HG03280 (cell line): ENCODE data around the gene PPIP5K2.
"Not testable (repeated sequence)": the region's sequence is repeated elsewhere in the genome, so short reads cannot be mapped to it uniquely, and the experiment has no call there.

Experiments used
- ATAC-seq: cut with Tn5 transposase; IDR thresholded peaks from one replicate; pipeline ENCODE4 v1.9.1; 2021; ENCODE audit warnings: mild to moderate bottlenecking, moderate library complexity; ENCODE audit not compliant: unreplicated experiment

Gene PPIP5K2

GRCh38 chr5:103120607-103121200, 603 bp downstream of the PPIP5K2 start:
- no peak for ATAC-seq

DNA sequence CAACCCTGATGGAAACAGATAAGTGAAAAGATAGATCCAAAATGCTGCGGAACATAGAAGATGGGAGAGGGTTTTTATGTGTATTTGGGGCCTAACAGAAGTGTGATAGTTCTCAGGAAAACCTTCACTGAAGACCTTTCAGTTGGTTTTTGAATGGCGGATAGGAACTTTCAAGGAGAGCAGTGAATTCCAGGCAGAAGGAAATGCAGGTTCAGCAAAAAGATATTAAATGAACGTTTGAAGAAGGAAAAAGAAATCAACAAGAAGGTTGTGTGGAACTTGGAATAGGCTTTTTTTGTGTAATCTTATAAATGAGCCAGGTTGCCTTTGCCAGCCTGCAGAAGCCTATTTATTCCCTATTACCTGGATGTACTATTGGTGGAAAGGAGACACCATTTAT, 2.1 kb downstream of the PPIP5K2 start:
- ATAC-seq, result no peak

- no peak for ATAC-seq
These were observed 6.5 kb downstream of the PPIP5K2 start for GRCh38 chr5:103126557-103126956.

DNA sequence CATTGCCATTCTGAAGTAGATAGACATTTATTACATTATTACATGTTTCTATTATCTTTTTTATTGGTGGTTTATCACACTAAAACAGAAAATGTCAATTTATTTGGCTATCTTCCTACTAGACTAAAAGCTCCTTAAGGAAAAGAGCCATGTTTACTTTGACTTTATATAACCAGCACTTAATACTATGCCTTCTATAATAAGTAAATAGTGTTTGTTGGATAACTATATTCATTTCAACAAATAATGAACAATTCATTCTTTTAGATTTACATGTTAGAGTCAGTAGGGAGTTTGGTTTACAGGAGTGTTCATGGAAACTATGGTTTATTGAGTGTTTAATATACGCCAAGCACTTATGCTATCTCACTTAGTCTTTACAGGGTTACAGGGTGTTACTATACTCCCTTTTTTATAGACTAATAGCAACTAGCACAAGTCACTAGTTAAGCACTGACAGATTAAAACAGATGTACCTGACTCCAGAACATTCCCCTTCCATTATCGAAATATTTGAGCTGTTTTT, 7.3 kb downstream of the PPIP5K2 start:
- no peak for ATAC-seq

DNA sequence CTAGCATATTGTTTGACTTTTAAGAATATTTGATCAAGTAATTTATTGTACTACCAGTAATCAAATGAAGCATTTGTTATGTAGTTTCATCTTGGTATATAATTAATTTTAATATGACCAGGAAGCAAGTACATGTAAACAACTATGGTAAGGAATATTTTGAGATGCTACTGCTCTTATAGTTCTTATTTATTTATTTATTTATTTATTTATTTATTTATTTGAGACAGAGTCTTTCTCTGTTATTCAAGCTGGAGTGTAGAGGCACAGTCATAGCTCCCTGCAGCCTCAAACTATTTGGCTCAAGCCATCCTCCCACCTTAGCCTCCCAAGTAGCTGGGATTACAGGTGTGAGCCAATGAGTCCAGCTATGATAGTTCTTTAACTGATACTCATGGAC, 8.1 kb downstream of the PPIP5K2 start:
- no peak for ATAC-seq

DNA sequence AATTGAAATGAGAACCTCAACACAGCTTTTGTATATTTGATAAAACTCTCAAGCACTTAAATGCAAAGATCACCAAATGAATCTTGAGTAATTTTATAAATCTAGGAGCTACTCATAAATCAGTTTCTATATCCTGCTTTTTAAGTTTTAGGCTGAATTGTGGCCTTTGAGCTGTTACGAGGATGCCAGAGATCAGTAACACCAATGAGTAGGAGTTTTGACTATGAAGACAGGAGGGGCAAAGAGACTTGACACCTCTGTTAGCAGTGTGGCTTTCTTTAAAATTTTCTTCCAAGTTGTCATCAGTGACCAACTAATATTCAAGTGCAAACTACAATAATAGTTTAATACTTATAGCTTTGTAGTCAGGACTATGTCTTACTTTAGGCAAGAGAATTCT, 12.6 kb downstream of the PPIP5K2 start:
- no peak for ATAC-seq

DNA sequence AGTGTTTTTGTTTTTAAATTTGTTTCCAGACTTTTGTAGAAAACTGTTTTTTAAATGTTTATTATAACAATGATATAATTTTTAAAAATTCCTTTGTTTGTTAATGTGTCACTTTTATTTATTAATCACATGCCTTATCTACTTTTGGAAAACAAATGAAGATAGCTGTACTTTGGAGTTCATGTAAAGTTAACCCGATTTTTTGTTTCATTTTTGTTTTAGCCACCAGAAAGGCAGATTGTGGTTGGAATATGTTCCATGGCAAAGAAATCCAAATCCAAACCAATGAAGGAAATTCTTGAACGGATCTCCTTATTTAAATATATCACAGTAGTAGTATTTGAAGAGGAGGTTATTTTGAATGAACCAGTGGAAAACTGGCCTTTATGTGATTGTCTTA, 13.1 kb downstream of the PPIP5K2 start:
- ATAC-seq, result no peak

GRCh38 chr5:103135461-103135860, 15.4 kb downstream of the PPIP5K2 start:
- ATAC-seq, result no peak

GRCh38 chr5:103138202-103138690, 18.1 kb downstream of the PPIP5K2 start:
- no peak for ATAC-seq

DNA sequence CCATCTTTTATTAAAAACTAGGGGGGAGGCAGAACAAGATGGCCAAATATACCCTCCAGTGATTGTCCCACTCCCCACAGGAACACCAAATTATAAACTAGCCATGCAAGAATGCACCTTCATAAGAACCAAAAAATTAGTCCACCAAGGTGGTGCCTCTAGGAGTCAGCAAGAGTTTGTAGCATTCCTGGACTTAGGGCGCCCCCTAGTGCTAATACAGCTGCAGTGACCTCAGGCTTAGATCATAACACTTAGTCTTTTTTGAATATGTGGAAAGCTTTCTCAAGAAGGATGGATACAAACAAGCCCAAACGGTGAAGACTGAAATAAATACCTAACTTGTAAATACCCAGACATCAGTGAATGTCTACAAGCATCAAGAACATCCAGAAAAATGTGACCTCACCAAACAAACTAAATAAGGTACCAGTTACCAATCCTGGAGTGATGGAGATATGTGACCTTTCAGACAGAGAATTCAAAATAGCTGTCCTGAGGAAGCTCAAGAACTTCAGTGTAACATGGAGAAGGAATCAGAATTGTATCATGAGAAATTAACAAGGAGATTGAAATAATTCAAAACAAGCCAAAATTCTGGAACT, 19.3 kb downstream of the PPIP5K2 start:
- ATAC-seq, result peak; percentile 94

- ATAC-seq, result not testable (repeated sequence)
These were observed 22.0 kb downstream of the PPIP5K2 start for GRCh38 chr5:103142132-103142531.

- no peak for ATAC-seq
These were observed 25.1 kb downstream of the PPIP5K2 start for GRCh38 chr5:103145196-103145595.

DNA sequence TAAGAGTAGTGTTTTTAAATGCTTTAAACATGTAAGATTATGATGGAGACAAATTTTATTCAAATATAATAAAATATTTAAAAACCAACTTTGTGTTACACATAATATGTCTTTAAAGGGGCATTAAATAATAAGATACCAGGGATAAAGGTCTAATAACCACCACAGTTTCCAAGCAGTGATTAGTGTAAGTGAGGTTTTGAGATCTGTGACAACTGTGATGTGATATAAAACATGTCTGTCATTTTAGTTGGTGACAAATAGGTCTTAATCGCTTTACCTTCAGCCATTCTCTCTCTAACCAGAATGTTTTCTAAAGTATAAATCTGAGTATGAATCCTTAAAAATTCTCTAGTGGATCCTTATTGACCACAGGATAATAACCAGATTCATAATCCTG, 28.1 kb downstream of the PPIP5K2 start:
- ATAC-seq, result no peak

DNA sequence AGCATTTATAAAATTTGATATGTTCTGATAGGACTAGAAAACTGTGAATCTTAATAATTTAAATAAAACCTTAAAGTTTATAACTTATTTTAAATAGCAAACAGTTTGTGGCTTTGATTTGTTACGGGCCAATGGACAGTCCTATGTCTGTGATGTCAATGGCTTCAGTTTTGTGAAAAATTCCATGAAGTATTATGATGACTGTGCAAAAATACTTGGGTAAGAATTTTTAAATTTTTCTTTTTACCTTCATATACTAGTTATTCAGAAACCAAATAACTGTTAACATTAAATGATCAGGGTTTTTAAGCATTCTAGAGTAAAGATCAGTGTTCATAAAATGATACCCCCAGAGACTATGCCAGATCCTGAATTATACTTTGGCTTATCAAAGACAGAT, 31.1 kb downstream of the PPIP5K2 start:
- ATAC-seq, result no peak

GRCh38 chr5:103166706-103167105, 46.6 kb downstream of the PPIP5K2 start:
- no peak for ATAC-seq

DNA sequence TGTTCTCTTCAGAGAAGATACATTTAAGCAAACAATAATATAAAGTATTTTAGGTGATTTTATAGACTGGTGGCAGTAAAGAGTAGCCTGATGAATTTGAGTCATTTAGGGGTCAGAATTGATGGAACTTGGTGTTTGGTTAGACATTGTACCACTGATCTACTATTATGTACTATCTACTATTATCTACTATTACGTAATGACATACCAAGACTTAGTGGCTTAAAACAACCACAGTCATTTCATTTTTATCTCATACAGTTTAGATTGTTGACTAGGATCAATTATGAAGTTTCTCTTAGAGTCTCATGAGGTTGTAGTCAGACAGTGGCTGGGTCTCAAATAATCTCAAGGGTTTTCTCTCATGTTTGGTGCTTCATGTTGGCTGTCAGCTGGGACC, 54.0 kb downstream of the PPIP5K2 start:
- ATAC-seq, result no peak

GRCh38 chr5:103177543-103177942, 57.4 kb downstream of the PPIP5K2 start:
- ATAC-seq, result no peak

DNA sequence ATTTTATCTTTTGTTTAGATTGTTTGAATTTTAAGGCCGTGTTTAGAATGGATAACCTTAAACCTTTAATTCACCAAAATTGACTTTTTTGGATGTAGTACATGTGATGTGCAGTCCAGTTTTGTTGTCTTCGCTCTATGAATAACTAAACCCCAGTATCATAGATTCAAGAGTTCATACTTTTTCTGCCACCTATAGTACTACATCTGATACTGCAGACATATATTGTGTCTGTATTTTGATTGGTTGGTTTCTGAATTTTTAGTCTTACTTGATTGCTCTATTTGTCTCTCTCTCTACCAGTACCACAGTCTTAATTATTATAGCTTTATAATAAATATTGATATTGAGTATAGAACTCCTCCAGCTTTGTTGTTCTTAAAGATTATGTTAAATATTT, 58.1 kb downstream of the PPIP5K2 start:
- no peak for ATAC-seq

DNA sequence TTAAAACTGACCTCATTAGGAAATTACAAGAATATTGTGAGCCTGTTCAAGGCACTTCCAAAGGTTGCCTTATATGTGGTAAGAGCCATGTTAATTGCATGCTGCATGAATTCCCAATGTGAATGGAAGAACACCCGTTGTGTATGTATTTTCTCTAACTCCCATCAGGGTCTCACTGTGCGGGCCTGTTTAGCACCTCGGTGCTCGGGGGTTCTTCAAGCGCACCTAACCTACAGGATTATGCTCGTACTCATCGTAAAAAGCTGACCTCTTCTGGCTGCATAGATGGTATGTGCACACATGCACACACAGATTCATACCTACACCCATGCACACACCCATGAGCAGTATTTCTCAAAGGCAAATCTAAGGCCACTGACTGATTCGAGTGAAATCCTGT, 66.1 kb downstream of the PPIP5K2 start:
- no peak for ATAC-seq

- no peak for ATAC-seq
These were observed 68.3 kb downstream of the PPIP5K2 start for GRCh38 chr5:103188436-103188835.

- ATAC-seq, result no peak
These were observed 83.1 kb downstream of the PPIP5K2 start for GRCh38 chr5:103203226-103203625.

DNA sequence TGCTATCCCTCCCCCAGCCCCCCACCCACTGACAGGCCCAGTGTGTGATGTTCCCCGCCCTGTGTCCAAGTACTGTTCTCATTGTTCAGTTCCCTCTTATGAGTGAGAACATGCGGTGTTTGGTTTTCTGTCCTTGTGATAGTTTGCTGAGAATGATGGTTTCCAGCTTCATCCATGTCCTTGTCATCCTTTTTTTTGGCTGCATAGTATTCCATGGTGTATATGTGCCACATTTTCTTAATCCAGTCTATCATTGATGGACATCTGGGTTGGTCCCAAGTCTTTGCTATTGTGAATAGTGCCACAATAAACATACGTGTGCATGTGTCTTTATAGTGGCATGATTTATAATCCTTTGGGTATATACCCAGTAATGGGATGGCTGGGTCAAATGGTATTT, 84.9 kb downstream of the PPIP5K2 start:
- ATAC-seq, result not testable (repeated sequence)
